Type B pancreatic cell (in vitro differentiated cells): ENCODE measurements around the gene ZNF438. TPM values are rescaled to one million over a fixed set of nuclear protein-coding genes. Genes with fewer than 3 reads are reported as not detected.
A peak's percentile ranks its signal among the peaks of the same experiment; 100 is the strongest.

Source experiments
- DNase-seq: peaks from one replicate; pipeline ENCODE4 v3.0.0; 2021; ENCODE audit warnings: mixed read lengths; ENCODE audit not compliant: unreplicated experiment; ENCODE audit errors: extremely low spot score
- H3K27ac Mint-ChIP-seq: 2 replicates; pipeline ENCODE4 v1.8.0; 2021; ENCODE audit warnings: mild to moderate bottlenecking, mixed read lengths
- H3K27me3 Mint-ChIP-seq: 2 replicates; pipeline ENCODE4 v1.8.0; 2021; ENCODE audit warnings: mixed read lengths
- H3K36me3 Mint-ChIP-seq: 2 replicates; pipeline ENCODE4 v1.8.0; 2021; ENCODE audit warnings: mixed read lengths
- H3K4me1 Mint-ChIP-seq: one replicate; pipeline ENCODE4 v1.8.0; 2021; ENCODE audit warnings: mixed read lengths; ENCODE audit not compliant: unreplicated experiment
- H3K4me3 Mint-ChIP-seq: 2 replicates; pipeline ENCODE4 v1.8.0; 2021; ENCODE audit warnings: mild to moderate bottlenecking, mixed read lengths
- H3K9me3 Mint-ChIP-seq: 2 replicates; pipeline ENCODE4 v1.8.0; 2021; ENCODE audit warnings: mixed read lengths
- total RNA-seq: library from RNA; stranded (reverse); gene quantifications from 2 replicates; pipeline ENCODE4 v1.2.1, GENCODE V29; 2021; ENCODE audit warnings: low replicate concordance
- TF ChIP-seq, protein P1 (sequence below): fragments of 200-600 bp; sonication (generic); conservative IDR thresholded peaks from 2 replicates; pipeline ENCODE4 v1.5.0; 2021; ENCODE audit warnings: antibody characterized with exemption, mild to moderate bottlenecking

The ZNF438 gene
- total RNA-seq, 1 donor from 2014 or later, result 3.7 TPM

DNA sequence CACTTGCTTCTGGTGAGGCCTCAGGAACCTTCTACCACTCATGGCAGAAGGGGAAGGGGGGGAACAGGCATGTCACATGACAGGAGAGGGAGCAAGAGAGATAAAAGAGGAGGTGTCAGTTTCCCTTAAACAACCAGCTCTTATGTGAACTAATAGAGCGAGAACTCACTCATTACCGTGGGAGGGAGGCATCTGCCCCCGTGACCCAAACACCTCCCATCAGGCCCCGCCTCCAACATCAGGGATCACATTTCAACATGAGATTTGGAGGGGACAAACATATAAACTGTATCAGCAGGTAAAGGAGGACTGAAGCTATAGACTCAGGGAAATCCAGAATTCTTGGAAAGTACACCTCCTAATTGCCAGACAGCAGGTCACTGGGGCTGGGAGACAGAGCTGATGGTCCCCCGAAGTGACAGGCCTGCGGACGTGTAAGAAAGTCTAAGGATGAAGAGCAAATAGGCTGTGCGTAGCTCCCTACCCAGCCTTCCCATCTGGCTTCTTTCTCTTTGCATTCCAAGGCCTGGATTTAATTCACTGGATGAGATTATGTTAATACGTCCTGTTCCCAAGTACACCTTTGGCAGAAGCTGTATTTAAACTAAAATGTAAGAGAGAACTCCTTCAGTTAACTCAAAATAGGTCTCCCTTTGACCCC lies 215.4 kb downstream of the ZNF438 start:
- peaks cover 67% of the 10 kb centered on the region for H3K4me1 Mint-ChIP-seq
- peak overlapping the region; percentile 31 for H3K27ac Mint-ChIP-seq
- TF ChIP-seq, protein P1, sequence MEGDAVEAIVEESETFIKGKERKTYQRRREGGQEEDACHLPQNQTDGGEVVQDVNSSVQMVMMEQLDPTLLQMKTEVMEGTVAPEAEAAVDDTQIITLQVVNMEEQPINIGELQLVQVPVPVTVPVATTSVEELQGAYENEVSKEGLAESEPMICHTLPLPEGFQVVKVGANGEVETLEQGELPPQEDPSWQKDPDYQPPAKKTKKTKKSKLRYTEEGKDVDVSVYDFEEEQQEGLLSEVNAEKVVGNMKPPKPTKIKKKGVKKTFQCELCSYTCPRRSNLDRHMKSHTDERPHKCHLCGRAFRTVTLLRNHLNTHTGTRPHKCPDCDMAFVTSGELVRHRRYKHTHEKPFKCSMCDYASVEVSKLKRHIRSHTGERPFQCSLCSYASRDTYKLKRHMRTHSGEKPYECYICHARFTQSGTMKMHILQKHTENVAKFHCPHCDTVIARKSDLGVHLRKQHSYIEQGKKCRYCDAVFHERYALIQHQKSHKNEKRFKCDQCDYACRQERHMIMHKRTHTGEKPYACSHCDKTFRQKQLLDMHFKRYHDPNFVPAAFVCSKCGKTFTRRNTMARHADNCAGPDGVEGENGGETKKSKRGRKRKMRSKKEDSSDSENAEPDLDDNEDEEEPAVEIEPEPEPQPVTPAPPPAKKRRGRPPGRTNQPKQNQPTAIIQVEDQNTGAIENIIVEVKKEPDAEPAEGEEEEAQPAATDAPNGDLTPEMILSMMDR, result no peak
- H3K36me3 Mint-ChIP-seq, result no peaks in the 10 kb centered on the region
- no peak for DNase-seq
- H3K4me3 Mint-ChIP-seq, result no peak overlapping the region
- H3K9me3 Mint-ChIP-seq, result no peaks in the 10 kb centered on the region
- H3K27me3 Mint-ChIP-seq, result no peaks in the 10 kb centered on the region

DNA sequence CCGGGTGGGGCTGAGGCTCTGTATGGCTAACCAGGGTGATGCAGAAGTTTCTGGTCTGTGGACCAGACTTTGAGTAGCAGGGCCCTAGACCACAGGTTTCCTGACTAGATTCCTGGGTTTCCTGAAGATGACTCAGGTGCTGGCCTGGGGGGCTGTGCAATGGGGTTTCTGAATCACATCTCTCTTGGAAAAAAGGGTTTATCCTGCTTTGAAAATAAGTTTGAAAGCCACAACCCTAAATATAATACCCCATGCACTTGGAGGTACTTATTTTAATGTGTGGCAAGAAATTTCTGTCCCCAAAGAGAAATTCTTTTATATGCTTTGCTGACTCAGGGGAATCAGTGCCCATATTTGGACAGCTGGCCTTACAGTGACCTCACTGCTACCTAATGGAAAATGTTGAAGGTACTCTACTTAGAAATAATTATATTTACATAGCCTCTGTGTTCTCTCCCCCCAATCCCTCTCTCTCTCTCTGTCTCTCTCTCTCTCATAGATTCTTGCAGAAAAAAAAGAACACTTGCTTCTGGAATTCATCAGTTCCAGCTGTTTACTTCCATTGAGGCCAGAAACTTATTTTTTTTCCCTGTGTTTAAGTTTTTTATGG lies 217.7 kb downstream of the ZNF438 start:
- peaks cover 48% of the 10 kb centered on the region for H3K4me1 Mint-ChIP-seq
- H3K9me3 Mint-ChIP-seq, result no peaks in the 10 kb centered on the region
- peak overlapping the region; percentile 38 for H3K27ac Mint-ChIP-seq
- H3K4me3 Mint-ChIP-seq, result peak overlapping the region; percentile 53
- no peaks in the 10 kb centered on the region for H3K36me3 Mint-ChIP-seq
- TF ChIP-seq, protein P1, result no peak
- no peaks in the 10 kb centered on the region for H3K27me3 Mint-ChIP-seq
- no peak for DNase-seq

DNA sequence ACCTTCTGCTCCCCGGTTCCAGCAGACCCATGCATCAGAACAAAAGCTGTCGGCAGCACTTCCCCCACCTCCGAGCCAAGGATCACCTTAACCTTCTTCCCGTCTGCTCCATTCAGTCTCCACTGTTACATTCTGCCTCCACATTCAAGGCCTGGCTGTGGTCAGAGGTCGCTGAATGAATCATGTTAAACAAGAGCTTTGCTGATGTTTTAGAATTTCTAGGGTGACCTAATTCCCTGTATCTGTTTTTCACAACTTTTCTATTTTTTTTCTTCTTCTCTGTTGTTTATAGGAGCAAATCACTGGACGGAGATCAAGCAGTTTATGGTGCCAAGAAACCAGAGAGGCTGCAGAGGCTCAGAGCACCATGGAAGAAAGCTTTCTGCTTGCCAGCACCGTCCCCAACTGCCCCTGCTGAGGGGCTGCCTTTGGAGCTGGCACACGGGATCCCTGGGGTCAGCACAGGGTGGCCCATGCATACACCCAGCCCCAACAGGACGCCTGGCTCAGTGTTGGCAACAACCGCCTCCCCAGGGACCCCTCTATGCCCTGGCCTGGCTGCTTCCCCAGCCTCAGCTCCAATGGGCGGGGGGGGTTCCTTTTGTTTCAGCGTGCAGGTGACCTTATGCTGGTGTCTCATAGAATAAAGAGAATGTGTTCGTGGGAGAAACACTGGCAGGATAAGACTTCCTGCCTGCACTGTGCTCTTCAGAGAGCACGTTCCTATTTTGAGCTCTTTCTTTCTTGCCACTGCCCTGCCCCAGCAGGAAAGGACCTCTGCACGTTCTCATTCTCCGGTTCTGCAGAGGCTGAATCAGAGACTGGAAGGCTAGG lies 219.4 kb downstream of the ZNF438 start:
- no peak for DNase-seq

DNA sequence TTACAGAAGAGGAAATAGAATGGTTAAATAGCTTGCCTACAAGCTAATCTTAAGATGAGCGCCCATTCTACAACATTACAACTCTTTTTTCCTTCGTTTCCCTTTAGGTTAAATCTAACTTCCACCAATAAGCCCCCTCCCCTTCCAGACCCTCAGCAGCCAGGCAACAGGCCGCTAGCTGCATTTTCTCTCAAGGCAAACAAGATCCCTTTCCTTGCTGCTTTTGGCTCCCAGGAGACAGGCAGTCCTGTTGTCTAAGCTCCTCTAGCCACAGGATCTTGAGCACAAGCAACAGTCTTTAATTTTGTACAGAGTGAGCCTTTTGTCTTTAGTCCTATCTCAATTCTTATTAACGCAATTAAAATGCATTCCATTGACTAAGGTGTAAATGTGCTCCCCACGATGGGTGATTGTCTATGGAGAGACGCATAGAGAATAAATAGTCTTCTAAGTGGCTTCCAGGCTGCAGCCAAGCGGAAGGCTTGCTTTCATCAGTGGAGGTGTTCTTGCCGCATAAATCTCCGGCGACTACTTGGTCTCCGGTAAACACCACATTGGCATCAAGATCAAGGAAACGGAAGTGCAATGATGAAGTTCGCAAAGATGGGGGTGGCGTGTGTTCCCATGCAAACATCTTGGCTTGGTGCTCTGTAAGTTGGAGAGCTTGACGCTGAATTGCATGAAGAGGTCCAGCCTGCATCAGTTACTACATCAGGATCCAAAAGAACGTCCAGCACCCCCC lies 220.2 kb downstream of the ZNF438 start:
- Mint-ChIP-seq H3K36me3 (no peaks in the 10 kb centered on the region), H3K27ac (no peak overlapping the region), H3K4me3 (no peak overlapping the region), H3K27me3 (no peaks in the 10 kb centered on the region), H3K9me3 (no peaks in the 10 kb centered on the region), H3K4me1 (peaks cover 46% of the 10 kb centered on the region)
- no peak for DNase-seq
- TF ChIP-seq, protein P1, result no peak

More for the DNA sequence above, 219.4 kb downstream of the ZNF438 start:
- TF ChIP-seq, protein P1, result no peak
- Mint-ChIP-seq H3K27me3 (no peaks in the 10 kb centered on the region), H3K27ac (peak overlapping the region; percentile 61), H3K9me3 (no peaks in the 10 kb centered on the region), H3K4me3 (no peak overlapping the region), H3K36me3 (no peaks in the 10 kb centered on the region), H3K4me1 (peaks cover 53% of the 10 kb centered on the region)

DNA sequence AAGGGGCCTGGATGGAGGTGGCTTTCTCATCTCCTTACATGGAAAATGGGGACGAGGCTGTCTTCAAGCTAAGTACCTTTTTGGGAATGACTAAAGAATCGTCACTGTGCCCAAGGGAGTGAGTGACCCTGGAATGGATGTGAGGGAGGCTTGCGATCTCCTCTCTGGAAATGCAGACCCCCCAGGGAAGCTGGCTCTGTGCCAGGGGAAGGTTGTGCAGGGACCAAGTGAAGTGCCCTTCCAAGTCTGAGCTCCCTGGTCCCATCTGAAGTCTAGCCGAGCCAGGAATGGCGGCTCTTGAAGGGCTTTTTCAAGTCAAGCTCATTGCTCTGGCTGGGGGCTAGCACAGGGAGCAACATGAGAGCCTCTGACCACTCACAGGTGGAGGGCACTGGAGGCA lies 221.2 kb downstream of the ZNF438 start:
- no peak for DNase-seq
- Mint-ChIP-seq H3K27me3 (no peaks in the 10 kb centered on the region), H3K9me3 (no peaks in the 10 kb centered on the region), H3K27ac (no peak overlapping the region), H3K4me1 (peaks cover 42% of the 10 kb centered on the region), H3K4me3 (no peak overlapping the region), H3K36me3 (no peaks in the 10 kb centered on the region)
- TF ChIP-seq, protein P1, result no peak
